Tibial nerve (tissue), 4 donors: ENCODE measurements around the gene PCK2. TPM values are rescaled to one million over a fixed set of nuclear protein-coding genes. Genes with fewer than 3 reads are reported as not detected.

Experiments
- DNase-seq, 2 donors: peaks; one replicate each; pipeline ENCODE4 v3.0.0-alpha.2; 2019; ENCODE audit warnings: low spot score in 2 of 2
- H3K27ac ChIP-seq, 4 donors: fragments of 200-600 bp; sonication (generic) in 3 of 4; one replicate each; pipeline ENCODE4 v1.5.1; 2017 to 2019; ENCODE audit warnings: mild to moderate bottlenecking in 1 of 4
- H3K27me3 ChIP-seq, 2 donors: fragments of 200-600 bp; sonication (generic) in 1 of 2; one replicate each; pipeline versions ENCODE4 v1.5.1 to v1.6.0; 2017 to 2019
- H3K36me3 ChIP-seq, 3 donors: fragments of 200-600 bp; sonication (generic); one replicate each; pipeline ENCODE4 v1.5.1; 2018 to 2019
- H3K4me1 ChIP-seq, 4 donors: fragments of 200-600 bp; sonication (generic) in 3 of 4; one replicate each; pipeline ENCODE4 v1.5.1; 2017 to 2019
- H3K4me3 ChIP-seq, 4 donors: fragments of 200-600 bp; sonication (generic) in 3 of 4; one replicate each; pipeline ENCODE4 v1.5.1; 2017 to 2019; ENCODE audit warnings: mild to moderate bottlenecking in 1 of 4, moderate library complexity in 1 of 4
- H3K9me3 ChIP-seq, 4 donors: fragments of 200-600 bp; sonication (generic) in 3 of 4; one replicate each; pipeline ENCODE4 v1.5.1; 2017 to 2019
- CTCF ChIP-seq, 5 experiments: fragments of 200-600 bp in 3 of 5; fragments of 450-650 bp in 2 of 5; sonication (generic) in 3 of 5; IDR thresholded peaks; one replicate each; pipeline ENCODE4 v1.5.1; 2016 to 2019; ENCODE audit warnings: antibody characterized with exemption in 5 of 5, mild to moderate bottlenecking in 3 of 5, moderate library complexity in 2 of 5
- EP300 ChIP-seq, 2 donors: sonication (generic); formaldehyde crosslinking; IDR thresholded peaks; one replicate each; pipeline ENCODE4 v1.6.1; 2017; ENCODE audit warnings: antibody characterized with exemption in 2 of 2, mild to moderate bottlenecking in 1 of 2
- POLR2A ChIP-seq, 2 donors: fragments of 450-650 bp; IDR thresholded peaks; one replicate each; pipeline ENCODE4 v1.6.1; 2017; ENCODE audit warnings: antibody characterized with exemption in 2 of 2, mild to moderate bottlenecking in 2 of 2, moderate library complexity in 2 of 2
- WGBS, 2 donors: methylation state at CpG; one replicate each; pipeline ENCODE4 v1.1.5; 2018; 5-methylcytosine and 5-hydroxymethylcytosine counted together
- total RNA-seq, 4 donors: library from RNA; depleted of rRNA; stranded (reverse); fragments of >200 nt; gene quantifications; one replicate each; pipeline ENCODE4 v1.1.0, GENCODE V29; 2016

Gene PCK2
- total RNA-seq, 4 donors from 2014 or later = 28.9 to 49.2 (median 34.3) TPM

- H3K27me3 ChIP-seq = no peaks in the 10 kb centered on the region
- no peak overlapping the region for H3K4me3 ChIP-seq
- peaks cover 0 to 22% (median 8%) of the 10 kb centered on the region in 4 donors for H3K4me1 ChIP-seq
- DNase-seq = no peak
- no peak overlapping the region for H3K27ac ChIP-seq
- H3K9me3 ChIP-seq = no peaks in the 10 kb centered on the region
- 93 to 96% methylated on average over 10 to 16 of the region's 16 CpGs for WGBS, 2 donors
- TF ChIP-seq CTCF (IDR thresholded peaks at IDR 0.05) (no peak), POLR2A (IDR thresholded peaks at IDR 0.05) (no peak), EP300 (IDR thresholded peaks at IDR 0.05) (no peak)
- H3K36me3 ChIP-seq = peaks cover 8 to 84% (median 41%) of the 10 kb centered on the region in 3 donors
Observed at GRCh38 chr14:24151404-24152080, 57.4 kb downstream of the PCK2 start.

Other genes starting within 250 kb of the PCK2 start
- gene DHRS4, start 140.5 kb upstream of the PCK2 start, total RNA-seq = 10 to 100 TPM; 28.8 to 61.5 (median 49.8) TPM
- 10 to 100 TPM; 15.3 to 19.6 (median 17.7) TPM for gene DHRS4L2, start 105.4 kb upstream of the PCK2 start, total RNA-seq
- under 1 TPM in 3 of 4 donors, not detected in 1; 0.42 to 0.60 (median 0.44) TPM for gene CARMIL3, start 42.3 kb upstream of the PCK2 start, total RNA-seq
- gene CPNE6, start 22.7 kb upstream of the PCK2 start, total RNA-seq = not detected
- 100 to 1,000 TPM in 2 of 4 donors, 10 to 100 TPM in 2; 68.9 to 126 (median 98.9) TPM for gene DCAF11, start 20.5 kb downstream of the PCK2 start, total RNA-seq
- 1 to 10 TPM; 4.8 to 7.0 (median 5.9) TPM for gene NRL, start 20.6 kb downstream of the PCK2 start, total RNA-seq
- gene FITM1, start 36.3 kb downstream of the PCK2 start, total RNA-seq = 1 to 10 TPM in 1 of 4 donors, under 1 TPM in 1, not detected in 2; 0.78 to 1.3 TPM
- 100 to 1,000 TPM in 3 of 4 donors, 10 to 100 TPM in 1; 96.9 to 130 (median 110) TPM for gene PSME1, start 41.9 kb downstream of the PCK2 start, total RNA-seq
- 10 to 100 TPM in 2 of 4 donors, 1 to 10 TPM in 2; 9.2 to 22.7 (median 14.4) TPM for gene EMC9, start 47.3 kb downstream of the PCK2 start, total RNA-seq
- 10 to 100 TPM; 33.7 to 64.0 (median 51.9) TPM for gene PSME2, start 52.3 kb downstream of the PCK2 start, total RNA-seq
- 100 to 1,000 TPM in 1 of 4 donors, 10 to 100 TPM in 3; 33.5 to 112 (median 72.9) TPM for gene RNF31, start 53.2 kb downstream of the PCK2 start, total RNA-seq
- gene IRF9, start 67.0 kb downstream of the PCK2 start, total RNA-seq = 100 to 1,000 TPM in 1 of 4 donors, 10 to 100 TPM in 3; 55.7 to 106 (median 65.8) TPM
- 10 to 100 TPM in 3 of 4 donors, 1 to 10 TPM in 1; 6.5 to 25.5 (median 16.3) TPM for gene REC8, start 77.8 kb downstream of the PCK2 start, total RNA-seq
- gene IPO4, start 94.5 kb downstream of the PCK2 start, total RNA-seq = 10 to 100 TPM; 19.4 to 88.5 (median 26.9) TPM
- gene TM9SF1, start 101.1 kb downstream of the PCK2 start, total RNA-seq = 10 to 100 TPM; 46.8 to 61.3 (median 54.6) TPM
- not detected for gene TSSK4, start 111.4 kb downstream of the PCK2 start, total RNA-seq
- 100 to 1,000 TPM in 1 of 4 donors, 10 to 100 TPM in 3; 43.9 to 118 (median 82.1) TPM for gene CHMP4A, start 119.2 kb downstream of the PCK2 start, total RNA-seq
- gene MDP1, start 121.8 kb downstream of the PCK2 start, total RNA-seq = 10 to 100 TPM; 16.5 to 48.3 (median 28.9) TPM
- 100 to 1,000 TPM in 2 of 4 donors, 10 to 100 TPM in 2; 68.6 to 109 (median 98.3) TPM for gene NEDD8, start 138.1 kb downstream of the PCK2 start, total RNA-seq
- 10 to 100 TPM; 46.5 to 63.4 (median 57.2) TPM for gene GMPR2, start 138.6 kb downstream of the PCK2 start, total RNA-seq
- gene TINF2, start 148.3 kb downstream of the PCK2 start, total RNA-seq = 10 to 100 TPM; 53.9 to 66.4 (median 60.8) TPM
- gene TGM1, start 168.9 kb downstream of the PCK2 start, total RNA-seq = 10 to 100 TPM; 13.5 to 53.5 (median 19.4) TPM
- gene RABGGTA, start 177.3 kb downstream of the PCK2 start, total RNA-seq = 10 to 100 TPM; 36.5 to 68.4 (median 42.9) TPM
- 10 to 100 TPM; 15.7 to 43.5 (median 22.6) TPM for gene DHRS1, start 205.5 kb downstream of the PCK2 start, total RNA-seq
- gene NOP9, start 205.5 kb downstream of the PCK2 start, total RNA-seq = 10 to 100 TPM; 17.0 to 24.9 (median 20.4) TPM
- gene CIDEB, start 213.7 kb downstream of the PCK2 start, total RNA-seq = 10 to 100 TPM in 3 of 4 donors, 1 to 10 TPM in 1; 9.4 to 34.5 (median 14.2) TPM
- 10 to 100 TPM; 15.5 to 31.5 (median 20.2) TPM for gene LTB4R2, start 215.8 kb downstream of the PCK2 start, total RNA-seq
- gene LTB4R, start 217.2 kb downstream of the PCK2 start, total RNA-seq = 10 to 100 TPM in 3 of 4 donors, 1 to 10 TPM in 1; 8.4 to 14.4 (median 11.8) TPM
- 10 to 100 TPM; 32.0 to 68.1 (median 53.2) TPM for gene ADCY4, start 240.8 kb downstream of the PCK2 start, total RNA-seq
- gene RIPK3, start 245.7 kb downstream of the PCK2 start, total RNA-seq = 1 to 10 TPM; 4.0 to 9.6 (median 9.0) TPM